ENCODE measurements around the gene STAB1. TPM values are rescaled to one million over a fixed set of nuclear protein-coding genes. Genes with fewer than 3 reads are reported as not detected.

STAB1 gene
- polyA plus RNA-seq, 3 donors: 3.8 to 535 (median 15.8) TPM

DNA sequence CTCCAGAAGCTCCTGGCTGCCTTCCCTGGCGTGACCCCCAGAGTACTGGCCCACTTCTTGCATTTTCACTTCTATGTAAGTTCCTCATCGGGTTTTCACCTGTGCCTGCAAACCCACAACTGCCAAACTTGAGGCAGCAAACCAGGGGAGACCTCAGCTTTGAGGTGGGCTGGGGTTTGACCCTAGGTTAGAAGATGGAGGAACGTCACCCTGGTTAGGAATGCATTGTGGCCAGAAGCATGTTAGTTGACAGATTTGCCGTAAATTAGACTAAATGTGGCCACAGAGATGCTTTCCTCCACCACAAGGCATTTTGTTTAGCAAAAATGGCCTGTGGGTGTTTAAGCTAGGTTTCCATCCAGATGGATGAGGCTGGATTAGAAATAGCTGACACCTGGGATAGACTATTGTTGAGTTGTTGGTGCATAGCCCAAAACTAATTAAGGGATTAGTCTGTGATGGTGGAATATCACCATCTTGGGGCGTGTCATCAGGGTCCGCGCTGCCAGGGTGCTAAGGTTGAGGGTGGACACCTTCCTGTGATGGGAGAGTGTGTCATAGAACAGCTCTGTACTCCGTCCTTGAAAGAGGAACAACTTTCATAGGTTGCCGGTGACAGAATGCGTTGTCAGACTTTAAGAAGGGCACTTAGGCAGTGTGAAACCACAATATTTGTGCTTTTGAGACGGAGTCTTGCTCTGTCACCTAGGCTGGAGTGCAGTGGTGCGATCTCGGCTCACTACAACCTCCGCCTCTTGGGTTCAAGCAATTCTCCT, 36.2 kb upstream of the STAB1 start:
- Histone ChIP-seq H3K36me3 (replicated peaks in 1 of 2; ENCODE audit: control insufficient read depth in 1 of 2, insufficient read depth in 2 of 2, low read length in 2 of 2) (peaks cover 27 to 49% of the 10 kb centered on the region in 2 donors), H4K20me1 (ENCODE audit: insufficient read depth, low read length) (peaks cover 27% of the 10 kb centered on the region), H3K4me1 (ENCODE audit: control insufficient read depth in 1 of 2, insufficient read depth in 2 of 2, low read length in 2 of 2) (peaks cover 41 to 46% of the 10 kb centered on the region in 2 donors), H3K4me3 (replicated peaks in 1 of 3; ENCODE audit: low read depth in 2 of 3, low read length in 3 of 3) (no peak overlapping the region), H3K27me3 (ENCODE audit: control insufficient read depth in 2 of 2, insufficient read depth in 2 of 2, low read length in 2 of 2) (no peaks in the 10 kb centered on the region), H3K9ac (ENCODE audit: insufficient read depth, low read length, poor library complexity, severe bottlenecking) (no peak overlapping the region), H3K79me2 (ENCODE audit: insufficient read depth, low read length) (peaks cover 60% of the 10 kb centered on the region), H3K4me2 (replicated peaks; ENCODE audit: extremely low read depth, low read length, poor library complexity, severe bottlenecking) (no peak overlapping the region), H2AFZ (ENCODE audit: insufficient read depth, low read depth, low read length, poor library complexity, severe bottlenecking) (no peak overlapping the region), H3K27ac (ENCODE audit: low read depth in 1 of 2, low read length in 2 of 2) (no peak overlapping the region), H3K9me3 (replicated peaks in 1 of 2; ENCODE audit: control insufficient read depth in 1 of 2, insufficient read depth in 1 of 2, low read length in 2 of 2) (no peaks in the 10 kb centered on the region)
- no peak overlapping the region for H3K27ac Mint-ChIP-seq
- no peaks in the 10 kb centered on the region for H3K9me3 Mint-ChIP-seq
- TF ChIP-seq, protein P1, sequence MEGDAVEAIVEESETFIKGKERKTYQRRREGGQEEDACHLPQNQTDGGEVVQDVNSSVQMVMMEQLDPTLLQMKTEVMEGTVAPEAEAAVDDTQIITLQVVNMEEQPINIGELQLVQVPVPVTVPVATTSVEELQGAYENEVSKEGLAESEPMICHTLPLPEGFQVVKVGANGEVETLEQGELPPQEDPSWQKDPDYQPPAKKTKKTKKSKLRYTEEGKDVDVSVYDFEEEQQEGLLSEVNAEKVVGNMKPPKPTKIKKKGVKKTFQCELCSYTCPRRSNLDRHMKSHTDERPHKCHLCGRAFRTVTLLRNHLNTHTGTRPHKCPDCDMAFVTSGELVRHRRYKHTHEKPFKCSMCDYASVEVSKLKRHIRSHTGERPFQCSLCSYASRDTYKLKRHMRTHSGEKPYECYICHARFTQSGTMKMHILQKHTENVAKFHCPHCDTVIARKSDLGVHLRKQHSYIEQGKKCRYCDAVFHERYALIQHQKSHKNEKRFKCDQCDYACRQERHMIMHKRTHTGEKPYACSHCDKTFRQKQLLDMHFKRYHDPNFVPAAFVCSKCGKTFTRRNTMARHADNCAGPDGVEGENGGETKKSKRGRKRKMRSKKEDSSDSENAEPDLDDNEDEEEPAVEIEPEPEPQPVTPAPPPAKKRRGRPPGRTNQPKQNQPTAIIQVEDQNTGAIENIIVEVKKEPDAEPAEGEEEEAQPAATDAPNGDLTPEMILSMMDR (IDR thresholded peaks at IDR 0.05): no peak
- peaks cover 38 to 49% of the 10 kb centered on the region in 2 donors for H3K36me3 Mint-ChIP-seq
- WGBS (ENCODE audit: insufficient coverage): 92% methylated on average over 6 of the region's 14 CpGs
- H3K4me3 Mint-ChIP-seq: no peak overlapping the region
- intact Hi-C loops (cut with micrococcal nuclease): loop anchor here in 1 of 2 donors (5.0 kb wide), 1 partner anchor 78 kb away; the partner anchor contains the start of gene UQCC5
- DNase-seq: no peak
- H3K4me1 Mint-ChIP-seq: peaks cover 47% of the 10 kb centered on the region
- peaks cover 0 to 6% (median 2%) of the 10 kb centered on the region in 3 donors for H3K27me3 Mint-ChIP-seq (ENCODE audit: low read depth in 3 of 3)

DNA sequence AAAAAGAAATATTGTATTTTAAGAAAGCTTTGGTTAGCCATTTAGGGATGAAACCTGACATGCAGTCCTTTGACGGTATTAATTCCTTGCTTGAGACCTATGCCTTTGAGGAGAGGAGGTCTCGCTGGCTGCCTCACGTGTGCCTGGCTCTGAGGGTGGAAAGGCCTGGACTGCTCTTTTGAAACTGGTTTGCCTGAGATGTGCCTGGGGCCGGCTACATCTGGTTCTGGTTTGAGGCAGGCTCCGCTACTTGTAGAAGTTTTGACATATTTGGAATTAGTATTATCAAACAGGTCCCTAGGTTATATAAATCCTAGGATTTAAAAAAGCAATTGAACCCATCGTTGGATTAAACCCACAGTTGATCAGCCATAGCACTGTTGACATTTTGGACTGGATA, 33.3 kb upstream of the STAB1 start:
- H3K79me2 ChIP-seq (ENCODE audit: insufficient read depth, low read length): peaks cover 64% of the 10 kb centered on the region
- peaks cover 0 to 2% (median 2%) of the 10 kb centered on the region in 3 donors for H3K27me3 Mint-ChIP-seq (ENCODE audit: low read depth in 3 of 3)
- intact Hi-C loops (cut with micrococcal nuclease): no loop called here
- H3K4me3 Mint-ChIP-seq: no peak overlapping the region
- H3K4me1 Mint-ChIP-seq: peaks cover 31% of the 10 kb centered on the region
- no peak for DNase-seq
- TF ChIP-seq, protein P1 (IDR thresholded peaks at IDR 0.05): no peak
- peaks cover 26% of the 10 kb centered on the region for H4K20me1 ChIP-seq (ENCODE audit: insufficient read depth, low read length)
- H3K27ac ChIP-seq (ENCODE audit: low read depth in 1 of 2, low read length in 2 of 2): no peak overlapping the region
- H3K4me1 ChIP-seq (ENCODE audit: control insufficient read depth in 1 of 2, insufficient read depth in 2 of 2, low read length in 2 of 2): peaks cover 24 to 28% of the 10 kb centered on the region in 2 donors
- no peak overlapping the region for H3K9ac ChIP-seq (ENCODE audit: insufficient read depth, low read length, poor library complexity, severe bottlenecking)
- H3K9me3 ChIP-seq (replicated peaks in 1 of 2; ENCODE audit: control insufficient read depth in 1 of 2, insufficient read depth in 1 of 2, low read length in 2 of 2): no peaks in the 10 kb centered on the region
- H3K4me2 ChIP-seq (replicated peaks; ENCODE audit: extremely low read depth, low read length, poor library complexity, severe bottlenecking): no peak overlapping the region
- H3K9me3 Mint-ChIP-seq: no peaks in the 10 kb centered on the region
- H3K4me3 ChIP-seq (replicated peaks in 1 of 3; ENCODE audit: low read depth in 2 of 3, low read length in 3 of 3): no peak overlapping the region
- WGBS (ENCODE audit: insufficient coverage): 91% methylated on average over 5 of the region's 6 CpGs
- H3K36me3 Mint-ChIP-seq: peaks cover 47 to 76% of the 10 kb centered on the region in 2 donors
- H3K27ac Mint-ChIP-seq: peak overlapping the region in 2 of 7 donors; percentile 11 to 89
- H3K27me3 ChIP-seq (ENCODE audit: control insufficient read depth in 2 of 2, insufficient read depth in 2 of 2, low read length in 2 of 2): no peaks in the 10 kb centered on the region
- no peak overlapping the region for H2AFZ ChIP-seq (ENCODE audit: insufficient read depth, low read depth, low read length, poor library complexity, severe bottlenecking)
- H3K36me3 ChIP-seq (replicated peaks in 1 of 2; ENCODE audit: control insufficient read depth in 1 of 2, insufficient read depth in 2 of 2, low read length in 2 of 2): peaks cover 36 to 74% of the 10 kb centered on the region in 2 donors

All from CD14-positive monocyte (primary cell).